DND-41 (cell line): ENCODE results near the gene DOHH.

Source experiments
- CTCF ChIP-seq: IDR thresholded peaks from 2 replicates; pipeline ENCODE4 v1.5.1; 2012; ENCODE audit warnings: borderline replicate concordance, low read length, moderate library complexity, mild to moderate bottlenecking; ENCODE audit not compliant: poor library complexity, severe bottlenecking; ENCODE audit errors: extremely low read depth
- EZH2 ChIP-seq: IDR thresholded peaks from 3 replicates; pipeline ENCODE4 v1.6.1; 2012; ENCODE audit warnings: borderline replicate concordance, low read depth, mild to moderate bottlenecking, moderate library complexity, low read length, inconsistent platforms; ENCODE audit not compliant: severe bottlenecking

- TF ChIP-seq CTCF (no peak), EZH2 (no peak)
Measured at GRCh38 chr19:3443840-3444694, 56.4 kb downstream of the DOHH start.
